HG03066 (cell line): ENCODE measurements around the gene IGFL2.
"Not testable (repeated sequence)": the region's sequence is repeated elsewhere in the genome, so short reads cannot be mapped to it uniquely, and the experiment has no call there.

Experiments
- ATAC-seq: cut with Tn5 transposase; IDR thresholded peaks from one replicate; pipeline ENCODE4 v1.9.1; 2021; ENCODE audit warnings: low read depth; ENCODE audit not compliant: unreplicated experiment

Gene IGFL2

DNA sequence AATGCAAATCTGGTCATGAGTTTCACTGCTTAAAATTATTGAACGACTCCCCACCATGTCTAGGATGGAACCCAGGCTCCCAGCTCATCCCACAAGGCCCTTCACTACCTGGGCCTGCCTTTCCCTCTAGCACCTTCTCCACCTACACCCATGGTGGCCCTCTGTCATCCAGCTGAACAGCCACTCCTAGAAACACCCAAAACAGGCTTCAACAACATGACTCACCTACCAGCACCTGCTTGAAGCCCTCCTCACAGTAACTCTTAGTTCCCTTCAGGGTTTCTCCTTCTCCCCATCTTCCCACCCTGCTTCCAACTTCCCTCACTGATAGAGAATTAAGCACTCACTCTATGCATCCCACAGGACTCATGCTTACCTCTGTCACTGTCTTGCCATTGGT lies 6.6 kb upstream of the IGFL2 start:
- no peak for ATAC-seq

DNA sequence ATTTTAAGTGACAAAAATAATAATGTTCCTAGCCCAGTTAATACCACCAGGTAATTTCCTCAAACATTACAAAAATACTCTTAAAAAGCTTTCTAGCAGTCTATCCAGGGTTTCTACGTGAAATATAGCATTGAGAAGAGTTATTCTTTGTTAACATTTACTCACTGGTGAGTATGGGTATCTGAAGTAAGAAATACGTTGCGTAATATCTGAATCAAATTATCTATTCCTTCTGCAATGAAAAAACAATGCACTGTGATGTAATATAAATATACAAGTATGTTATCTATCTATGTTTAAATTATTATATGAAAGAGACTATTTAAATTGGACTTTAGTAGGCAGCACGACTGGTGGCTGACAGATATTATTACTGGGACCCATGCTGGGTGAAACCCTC lies 5.7 kb upstream of the IGFL2 start:
- ATAC-seq, result no peak

DNA sequence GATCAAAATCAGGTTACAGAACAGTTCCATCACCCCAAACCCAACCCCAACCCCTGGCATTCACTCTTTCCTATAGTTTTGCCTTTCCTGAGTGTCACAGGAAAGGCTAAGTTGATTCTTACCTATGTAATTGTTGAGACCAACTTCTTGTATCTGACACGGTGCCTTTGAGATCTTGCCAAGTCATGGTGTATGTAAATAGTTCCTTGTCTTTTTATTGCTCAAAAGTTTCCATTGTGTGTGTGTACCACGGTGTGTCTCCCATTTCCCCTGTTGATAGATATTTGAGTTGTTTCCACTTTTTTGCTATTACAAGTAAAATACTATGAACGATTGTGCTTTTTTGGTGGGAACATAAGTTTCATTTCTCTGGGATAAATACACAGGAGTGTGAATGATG lies 3.3 kb upstream of the IGFL2 start:
- ATAC-seq, result no peak

DNA sequence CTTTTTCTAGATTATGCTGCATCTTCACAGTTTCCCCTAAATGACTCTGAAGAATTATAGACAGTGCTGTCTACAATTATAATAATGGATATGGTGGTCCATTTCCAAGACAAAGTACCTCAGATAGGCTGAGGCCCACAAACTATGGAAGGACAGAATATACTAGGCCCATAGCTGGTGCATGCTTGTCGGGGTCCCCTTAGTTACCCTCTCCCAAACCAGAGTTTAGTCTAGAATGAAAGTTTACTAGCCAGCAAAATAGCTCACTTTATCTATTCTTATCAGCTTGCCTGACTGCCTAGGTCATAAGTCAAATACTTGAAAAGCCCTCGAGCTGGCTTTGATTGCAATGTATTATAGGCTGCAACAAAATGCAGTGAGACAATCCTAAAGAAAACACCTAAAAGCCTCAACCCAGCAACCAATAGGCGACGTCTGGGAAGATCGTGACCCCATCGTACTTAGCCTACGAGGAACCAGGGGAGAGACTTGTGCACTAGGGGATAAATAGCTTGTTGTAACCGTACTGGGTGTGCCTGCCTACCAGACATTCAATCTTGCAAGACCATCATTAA lies 785 bp upstream of the IGFL2 start:
- no peak for ATAC-seq

DNA sequence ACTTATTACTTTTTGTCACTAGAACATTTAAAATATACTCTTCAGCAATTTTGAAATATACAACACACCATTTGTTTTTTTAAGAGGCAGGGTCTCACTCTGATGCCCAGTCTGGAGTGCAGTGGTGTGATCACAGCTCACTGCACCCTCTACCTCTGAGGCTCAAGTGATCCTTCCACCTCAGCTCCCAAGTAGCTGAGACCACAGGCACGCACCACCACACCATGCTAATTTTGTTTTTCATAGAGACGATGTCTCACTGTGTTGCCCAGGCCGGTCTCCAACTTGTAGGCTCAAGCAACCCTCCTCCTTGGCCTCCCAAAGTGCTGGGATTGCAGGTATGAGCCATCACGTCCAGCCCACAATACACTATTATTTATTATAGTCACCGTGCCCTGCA lies 2.6 kb downstream of the IGFL2 start:
- ATAC-seq, result no peak

DNA sequence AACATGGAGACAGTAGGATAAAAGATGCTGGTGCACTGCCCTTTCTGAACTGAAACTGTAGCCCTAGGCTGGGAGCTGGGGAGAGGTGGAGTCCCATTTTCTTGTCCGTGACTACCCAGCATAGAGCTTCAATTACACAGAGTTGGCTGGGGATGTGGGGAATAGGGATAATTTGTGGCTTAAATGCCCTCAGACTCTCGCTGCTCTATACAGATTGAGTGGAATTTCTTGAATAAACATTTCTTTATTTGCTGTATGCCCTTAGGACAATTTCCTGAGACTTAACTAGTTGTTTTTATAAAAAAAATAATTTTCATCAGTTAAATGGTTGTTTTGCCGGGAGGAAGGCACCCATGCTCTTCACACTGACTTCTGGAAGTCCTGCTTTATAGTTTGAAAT lies 7.2 kb downstream of the IGFL2 start:
- ATAC-seq, result no peak

DNA sequence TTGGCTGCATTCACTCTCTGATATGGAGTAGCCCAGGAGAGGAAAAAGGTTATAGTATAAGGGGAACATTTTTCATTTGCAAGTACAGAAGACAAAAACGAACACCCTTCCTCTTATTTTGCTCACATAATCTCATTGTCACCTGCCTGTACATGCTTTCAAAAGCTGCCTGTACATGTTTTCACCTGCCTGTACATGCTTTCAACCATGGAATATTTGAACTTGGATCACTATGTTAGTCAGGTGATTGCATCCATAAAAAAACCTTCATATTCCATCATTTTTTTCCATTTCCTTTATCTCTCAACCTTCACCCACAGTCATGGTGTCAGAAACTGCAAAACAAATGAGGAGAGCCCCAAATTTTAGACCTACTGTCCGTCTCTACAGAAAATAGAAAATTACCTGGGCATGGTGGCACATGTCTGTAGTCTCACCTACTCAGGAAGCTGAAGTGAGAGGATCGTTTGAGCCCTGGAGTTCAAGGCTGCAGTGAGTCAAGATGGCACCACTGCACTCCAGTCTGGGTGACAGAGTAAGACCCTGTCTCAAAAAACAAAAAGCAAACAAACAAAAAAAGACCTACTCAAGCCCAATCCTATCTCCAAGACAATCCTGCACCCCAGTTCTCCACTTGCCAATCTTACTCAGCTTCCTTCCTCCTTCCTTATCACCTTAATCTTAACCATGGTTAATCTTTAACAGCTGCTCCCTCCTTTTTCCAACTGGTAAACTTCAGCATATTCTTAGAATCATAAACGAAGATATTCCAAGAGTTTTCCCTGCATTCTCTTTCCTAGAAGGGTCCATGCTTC lies 11.6 kb downstream of the IGFL2 start:
- ATAC-seq, result no peak

DNA sequence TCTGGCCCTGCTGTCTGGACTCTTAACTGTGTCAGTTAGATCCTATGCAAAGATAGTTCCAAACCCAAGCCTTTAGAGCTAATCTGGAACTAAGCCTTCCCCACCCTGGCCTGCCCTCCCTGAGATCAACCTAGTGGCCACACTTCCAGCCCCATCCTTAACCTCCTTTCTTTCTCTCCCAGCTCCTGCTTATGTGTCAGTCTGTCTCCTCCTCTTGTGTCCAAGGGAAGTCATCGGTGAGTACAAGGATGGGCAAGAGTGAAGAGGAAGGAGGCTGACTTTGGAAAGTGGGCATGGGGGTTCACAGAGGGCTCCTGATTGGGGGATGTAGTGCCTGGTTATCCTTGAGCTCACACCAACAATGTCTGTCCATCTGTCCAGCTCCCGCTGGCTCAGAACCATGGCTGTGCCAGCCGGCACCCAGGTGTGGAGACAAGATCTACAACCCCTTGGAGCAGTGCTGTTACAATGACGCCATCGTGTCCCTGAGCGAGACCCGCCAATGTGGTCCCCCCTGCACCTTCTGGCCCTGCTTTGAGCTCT lies 12.3 kb downstream of the IGFL2 start:
- no peak for ATAC-seq

DNA sequence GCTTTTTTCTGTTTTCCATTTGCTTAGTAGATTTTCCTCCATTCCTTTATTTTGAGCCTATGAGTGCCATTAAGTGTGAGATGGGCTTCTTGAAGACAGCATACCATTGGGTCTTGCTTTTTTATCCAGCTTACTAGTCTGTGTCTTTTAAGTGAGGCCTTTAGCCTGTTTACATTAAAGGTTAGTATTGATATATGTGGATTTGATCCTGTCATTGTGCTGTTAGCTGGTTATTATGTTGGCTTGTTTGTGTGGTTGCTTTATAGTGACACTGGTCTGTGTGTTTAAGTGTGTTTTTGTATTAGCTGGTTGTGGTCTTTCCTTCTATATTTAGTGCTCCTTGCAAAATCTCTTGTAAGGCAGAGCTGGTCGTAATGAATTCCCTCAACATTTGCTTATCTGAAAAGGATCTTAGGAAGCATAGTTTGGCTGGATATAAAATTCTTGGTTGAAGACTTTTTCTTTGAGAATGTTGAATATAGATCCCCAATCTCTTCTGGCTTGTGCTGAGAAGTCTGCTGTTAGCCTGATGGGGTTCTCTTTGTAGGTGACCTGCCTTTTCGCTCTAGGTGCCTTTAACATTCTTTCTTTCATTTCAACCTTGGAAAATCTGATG lies 13.7 kb downstream of the IGFL2 start:
- ATAC-seq, result not testable (repeated sequence)

DNA sequence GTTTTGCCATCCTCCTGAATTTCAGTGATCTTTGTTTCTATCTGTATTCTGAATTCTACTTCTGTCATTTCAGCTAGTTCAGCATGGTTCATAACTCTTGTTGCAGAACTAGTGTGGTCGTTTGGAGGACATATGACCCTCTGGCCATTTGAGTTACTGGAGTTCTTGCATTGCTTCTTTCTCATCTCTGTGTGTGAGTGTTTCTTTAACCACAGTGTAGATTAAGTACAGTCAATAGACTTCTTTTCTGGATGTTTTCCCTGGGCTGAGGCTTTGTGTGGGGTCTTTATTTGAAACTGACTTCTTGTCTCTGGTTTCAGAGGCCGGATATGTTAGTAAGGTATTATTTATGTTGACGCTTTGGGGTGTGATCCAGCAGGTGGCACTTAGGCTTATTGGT lies 14.7 kb downstream of the IGFL2 start:
- no peak for ATAC-seq

DNA sequence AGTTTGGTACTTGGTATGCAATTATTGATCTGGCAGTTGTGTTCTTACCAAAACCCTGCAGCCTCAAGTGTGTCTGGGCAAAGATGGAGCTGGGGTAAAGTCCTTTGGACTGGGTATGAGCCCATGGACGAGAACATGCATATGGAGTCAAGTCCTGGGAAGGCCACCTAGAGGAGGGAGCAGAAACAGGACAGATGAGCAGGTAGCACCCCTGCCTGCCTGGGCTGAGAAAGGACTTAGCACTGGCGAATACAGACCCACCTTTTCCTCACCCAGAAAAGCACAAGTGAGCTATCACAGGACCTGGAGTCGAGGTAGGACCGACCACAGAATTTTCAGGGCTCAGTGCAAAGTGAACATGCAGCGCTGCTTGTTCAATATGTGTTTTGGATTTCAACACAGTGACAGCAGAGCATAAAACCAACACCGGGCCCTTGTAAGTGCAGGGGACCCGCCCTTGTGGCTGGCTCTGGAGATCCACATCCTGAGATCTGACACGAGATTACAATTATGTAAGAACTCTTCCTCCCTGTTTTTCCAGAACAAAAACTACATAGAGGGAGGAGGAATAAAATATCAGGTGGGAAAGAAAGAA lies 25.9 kb downstream of the IGFL2 start:
- ATAC-seq, result no peak

DNA sequence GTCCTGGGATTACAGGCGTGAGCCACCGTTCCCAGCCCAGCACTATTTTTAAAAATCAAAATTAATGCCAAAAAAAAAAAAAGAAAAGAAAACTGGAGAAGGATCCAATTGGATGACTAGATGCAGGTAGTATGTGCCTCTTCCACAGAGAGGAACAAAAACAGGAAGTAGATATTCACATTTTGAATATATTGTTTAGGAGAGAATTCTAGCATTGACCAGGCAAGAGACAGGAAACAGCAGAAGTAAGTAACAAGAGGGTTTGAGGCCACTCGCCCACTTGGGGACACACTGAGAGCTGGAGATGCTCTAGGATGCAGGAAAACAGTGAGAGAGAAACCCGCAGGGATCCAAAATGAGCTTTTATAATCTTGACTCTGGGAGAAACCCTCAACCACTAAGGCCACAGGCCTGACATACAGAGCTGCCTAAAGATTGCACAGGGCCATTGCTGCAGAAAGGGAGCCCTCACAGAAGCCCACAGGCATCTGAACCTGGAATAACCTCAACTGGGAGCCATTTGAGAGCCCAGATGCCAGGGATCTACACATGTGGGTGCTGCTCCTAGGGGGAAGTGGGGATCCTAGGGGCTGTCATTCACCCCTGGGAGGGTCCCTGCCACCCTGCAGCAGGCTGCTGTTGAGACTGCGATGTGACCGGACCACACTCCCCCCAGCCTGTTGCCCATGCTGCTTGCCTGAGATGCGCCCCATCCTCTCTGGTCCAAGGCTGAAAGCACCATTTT lies 28.2 kb downstream of the IGFL2 start:
- ATAC-seq, result no peak

DNA sequence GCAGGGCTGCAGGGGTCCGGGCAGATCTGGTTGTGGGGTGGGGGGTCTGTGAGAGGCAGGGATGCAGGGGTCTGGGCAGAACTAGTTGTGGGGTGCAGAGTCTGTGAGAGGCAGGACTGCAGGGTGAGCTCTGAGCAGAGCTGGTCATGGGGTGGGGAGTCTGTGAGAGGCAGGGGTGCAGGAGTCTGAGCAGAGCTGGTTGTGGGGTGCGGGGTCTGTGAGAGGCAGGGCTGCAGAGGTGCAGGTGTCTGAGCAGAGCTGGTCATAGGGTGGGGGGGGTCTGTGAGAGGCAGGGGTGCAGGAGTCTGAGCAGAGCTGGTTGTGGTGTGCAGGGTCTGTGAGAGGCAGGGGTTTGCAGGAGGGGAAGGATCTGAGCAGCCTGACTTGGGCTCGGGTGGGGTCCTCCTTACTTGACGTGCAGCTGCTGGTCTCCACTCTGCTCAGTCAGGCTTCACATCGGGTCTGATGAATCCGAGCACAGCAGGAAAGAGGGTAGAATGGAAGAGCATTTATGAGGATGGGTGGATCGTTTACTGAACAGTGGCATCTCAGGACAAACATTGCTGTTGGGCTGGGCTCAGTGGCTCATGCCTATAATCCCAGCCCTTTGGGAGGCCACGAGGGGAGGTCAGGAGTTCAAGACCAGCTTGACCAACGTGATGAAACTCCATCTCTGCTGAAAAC lies 31.2 kb downstream of the IGFL2 start:
- ATAC-seq, result no peak

DNA sequence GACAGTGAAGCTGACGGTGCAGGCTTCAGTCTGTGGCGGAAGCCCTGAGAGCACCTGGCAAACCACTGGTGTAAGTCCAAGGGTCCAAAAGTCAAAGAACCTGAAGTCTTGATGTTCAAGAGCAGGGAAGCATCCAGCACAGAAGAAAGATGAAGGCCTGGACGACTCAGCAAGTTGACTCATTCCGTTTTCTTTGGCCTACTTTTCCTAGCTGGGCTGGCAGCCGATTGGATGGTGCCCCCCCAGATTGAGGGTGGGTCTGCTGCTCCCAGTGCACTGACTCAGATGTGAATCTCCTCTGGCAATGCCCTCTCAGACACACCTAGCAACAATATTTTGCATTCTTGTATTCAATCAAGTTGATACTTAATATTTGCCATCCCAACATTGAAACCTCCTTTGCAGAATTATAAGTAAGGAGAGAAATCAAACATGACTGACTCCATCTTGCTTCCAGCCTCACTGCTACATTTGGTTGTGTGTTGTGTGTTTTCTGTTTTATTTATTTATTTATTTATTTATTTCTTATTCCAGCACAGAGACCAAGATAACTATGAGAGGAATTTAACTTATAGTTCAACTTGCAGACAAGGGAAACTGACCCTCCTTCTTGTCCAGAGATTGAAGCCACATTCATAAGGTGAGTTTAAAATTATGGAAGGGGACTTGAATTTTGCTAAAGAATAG lies 32.8 kb downstream of the IGFL2 start:
- ATAC-seq, result no peak

DNA sequence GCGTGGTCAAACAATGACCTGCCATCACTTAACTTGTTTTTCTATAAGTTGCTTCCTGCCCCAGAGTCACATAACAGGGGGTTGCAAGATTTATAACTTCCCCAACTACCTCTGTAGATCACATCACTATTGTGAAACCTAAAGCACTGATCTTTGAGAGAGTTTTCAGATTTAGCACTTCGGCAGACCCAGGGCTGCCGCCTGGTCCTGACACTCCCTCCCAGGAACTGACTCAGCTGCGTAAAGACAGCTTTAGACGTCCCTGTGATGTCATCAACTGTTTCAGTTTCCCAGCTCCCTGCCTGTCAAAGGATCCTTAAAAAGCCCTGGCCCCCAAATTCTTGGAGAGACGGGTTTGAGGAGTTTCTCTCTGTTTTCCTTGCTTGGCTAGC lies 33.3 kb downstream of the IGFL2 start:
- ATAC-seq, result no peak

DNA sequence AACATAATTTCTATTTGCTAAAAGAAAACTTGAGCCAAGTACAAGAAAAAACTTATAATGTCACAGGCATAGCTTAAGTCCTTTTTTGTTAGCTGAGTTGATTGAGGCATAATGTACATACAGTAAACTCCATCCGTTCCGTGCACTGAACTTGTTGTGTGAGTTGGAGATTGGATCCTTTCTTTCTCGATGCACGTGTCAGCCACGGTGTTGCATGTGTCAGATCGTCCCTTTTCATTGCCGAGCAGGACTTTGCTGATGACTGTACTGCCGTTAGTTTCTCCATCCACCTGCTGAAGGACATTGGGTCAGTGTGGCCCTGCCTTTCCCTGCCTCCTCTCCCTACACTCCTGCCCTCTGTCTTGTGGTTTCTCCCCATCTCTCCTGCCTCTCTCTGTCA lies 34.4 kb downstream of the IGFL2 start:
- ATAC-seq, result no peak

DNA sequence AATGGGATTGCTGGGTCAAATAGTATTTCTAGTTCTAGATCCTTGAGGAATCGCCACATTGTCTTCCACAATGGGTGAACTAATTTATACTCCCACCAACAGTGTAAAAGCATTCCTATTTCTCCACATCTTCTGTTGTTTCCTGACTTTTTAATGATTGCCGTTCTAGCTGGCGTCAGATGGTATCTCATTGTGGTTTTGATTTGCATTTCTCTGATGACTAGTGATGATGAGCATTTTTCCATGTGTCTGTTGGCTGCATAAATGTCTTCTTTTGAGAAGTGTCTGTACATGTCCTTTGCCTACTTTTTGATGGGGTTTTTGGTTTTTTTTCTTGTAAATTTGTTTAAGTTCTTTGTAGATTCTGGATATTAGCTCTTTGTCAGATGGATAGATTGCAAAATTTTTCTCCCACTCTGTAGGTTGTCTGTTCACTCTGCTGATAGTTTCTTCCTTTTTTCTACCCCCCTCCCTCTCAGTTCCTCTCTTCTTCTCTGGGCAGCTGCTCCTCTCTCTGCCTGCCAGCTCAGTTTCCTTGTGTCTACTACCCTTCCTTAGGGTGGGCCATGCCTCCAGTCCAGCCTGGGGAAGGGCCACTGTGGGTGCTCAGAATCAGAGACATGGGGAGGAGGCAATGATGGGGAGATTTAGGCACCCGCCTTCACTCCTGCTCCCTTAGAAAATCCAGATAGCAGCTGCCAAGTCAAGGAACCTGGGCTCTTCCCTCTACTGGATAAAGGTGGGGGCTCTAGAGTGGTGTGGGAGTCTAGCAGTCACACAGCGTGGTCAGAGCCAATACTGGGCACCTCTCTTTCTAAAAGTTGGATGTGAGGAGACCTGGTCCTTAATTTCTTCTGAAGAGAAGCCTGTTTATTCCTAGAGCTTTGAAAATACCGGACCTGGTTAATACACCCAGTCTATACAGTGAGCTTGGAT lies 37.0 kb downstream of the IGFL2 start:
- not testable (repeated sequence) for ATAC-seq

DNA sequence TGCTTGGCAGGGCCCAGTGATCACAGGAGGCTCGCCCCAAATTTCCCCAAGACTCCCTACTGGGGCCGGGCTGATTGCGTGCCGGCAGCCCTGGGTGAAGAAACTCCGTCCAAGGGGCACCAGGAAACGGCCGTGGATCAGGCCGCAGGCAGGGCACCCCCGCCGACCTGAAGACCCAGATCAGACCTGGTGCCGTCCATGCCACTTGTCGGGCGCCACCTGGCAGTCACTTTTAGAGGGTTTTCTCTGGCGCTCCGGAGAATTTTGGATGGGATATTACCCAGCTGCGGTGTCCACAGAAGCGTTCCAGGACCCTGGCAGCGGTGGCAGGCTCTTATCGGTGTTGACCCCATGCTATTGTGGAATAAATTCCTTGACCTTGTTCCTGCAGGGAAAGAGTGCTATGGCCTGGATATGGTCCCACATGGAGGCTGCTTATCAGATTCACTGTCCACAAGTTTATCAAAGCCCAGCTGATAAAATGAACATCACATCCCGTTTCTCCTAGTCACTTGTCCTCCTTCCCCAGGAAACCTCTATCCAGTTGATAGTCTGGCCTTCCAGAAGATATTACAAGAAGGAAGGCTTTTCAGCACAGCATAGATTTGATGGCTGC lies 38.2 kb downstream of the IGFL2 start:
- no peak for ATAC-seq
